HEK293T (cell line): ENCODE measurements around the gene COL5A1.

Experiments used
- FOXA1 ChIP-seq: fragments of 450-650 bp; IDR thresholded peaks from 2 replicates; pipeline ENCODE4 v1.6.1; 2016; ENCODE audit warnings: mild to moderate bottlenecking
- HDGF ChIP-seq: fragments of 450-650 bp; IDR thresholded peaks from 2 replicates; pipeline ENCODE4 v1.6.1; 2017; ENCODE audit warnings: antibody characterized with exemption, borderline replicate concordance
- LEF1 ChIP-seq: fragments of 450-650 bp; IDR thresholded peaks from 2 replicates; pipeline ENCODE4 v1.6.1; 2017; ENCODE audit warnings: mild to moderate bottlenecking, borderline replicate concordance
- SP1 ChIP-seq: fragments of 450-650 bp; IDR thresholded peaks from 2 replicates; pipeline ENCODE4 v1.6.1; 2017
- SUZ12 ChIP-seq: fragments of 450-650 bp; IDR thresholded peaks from 2 replicates; pipeline ENCODE4 v1.6.1; 2016; ENCODE audit warnings: mild to moderate bottlenecking

- TF ChIP-seq SP1, result no peak
- TF ChIP-seq FOXA1, result no peak
- no peak for TF ChIP-seq SUZ12
- TF ChIP-seq LEF1, result no peak
- no peak for TF ChIP-seq HDGF
These were observed 167.7 kb downstream of the COL5A1 start for GRCh38 chr9:134809292-134809691.
